CD4-positive, alpha-beta T cell treated with Interleukin-15 for 1 hour (primary cell): ENCODE results near the gene PTBP1.

Source experiments
- DNase-seq: peaks from one replicate; pipeline ENCODE4 v3.0.0-alpha.2; 2020

PTBP1 gene

DNA sequence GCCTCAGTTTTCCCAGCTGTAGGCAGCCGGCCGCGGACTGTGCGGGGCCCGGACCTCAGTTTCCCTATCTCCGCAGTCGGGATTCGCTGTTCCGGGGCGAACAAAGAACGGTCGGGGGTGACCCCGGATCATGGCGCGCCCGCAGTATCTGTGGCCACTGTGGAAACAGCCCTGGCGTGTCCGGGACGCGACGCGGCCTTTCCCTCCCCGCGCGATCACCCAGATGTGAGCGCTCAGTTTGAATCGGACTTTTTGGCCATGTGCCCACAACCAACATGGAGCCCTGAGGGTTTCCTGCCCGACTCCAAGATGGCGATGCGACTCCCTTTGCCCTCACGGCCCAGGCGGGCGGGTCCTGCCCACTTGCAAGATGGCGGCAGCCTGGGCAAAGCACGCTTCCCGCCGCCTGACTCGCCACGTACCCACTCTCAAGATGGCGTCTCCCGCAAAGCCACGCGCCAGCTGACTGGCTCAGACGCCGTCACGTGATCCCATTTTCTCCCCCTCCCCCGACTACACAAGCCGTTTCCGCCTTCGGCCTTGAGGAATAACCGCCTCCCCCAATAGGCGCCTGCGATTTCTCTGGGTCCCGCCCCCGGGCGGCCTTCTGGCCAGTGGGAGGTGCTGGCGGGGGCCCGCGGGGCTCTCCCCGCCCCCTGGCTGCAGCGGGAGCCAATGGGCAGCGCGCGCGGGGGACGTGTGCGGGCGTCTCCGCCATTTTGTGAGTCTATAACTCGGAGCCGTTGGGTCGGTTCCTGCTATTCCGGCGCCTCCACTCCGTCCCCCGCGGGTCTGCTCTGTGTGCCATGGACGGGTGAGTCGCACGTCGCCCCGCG, at the start of gene PTBP1:
Gene PTBP1, plus strand, starts transcription at position 761 of the 836 bp plus-strand sequence. Its CDS starts 46 bp downstream, at position 807.
- DNase-seq = peak; percentile 100

- no peak for DNase-seq
These were observed 49.0 kb upstream of the PTBP1 start for GRCh38 chr19:748274-748598.

DNA sequence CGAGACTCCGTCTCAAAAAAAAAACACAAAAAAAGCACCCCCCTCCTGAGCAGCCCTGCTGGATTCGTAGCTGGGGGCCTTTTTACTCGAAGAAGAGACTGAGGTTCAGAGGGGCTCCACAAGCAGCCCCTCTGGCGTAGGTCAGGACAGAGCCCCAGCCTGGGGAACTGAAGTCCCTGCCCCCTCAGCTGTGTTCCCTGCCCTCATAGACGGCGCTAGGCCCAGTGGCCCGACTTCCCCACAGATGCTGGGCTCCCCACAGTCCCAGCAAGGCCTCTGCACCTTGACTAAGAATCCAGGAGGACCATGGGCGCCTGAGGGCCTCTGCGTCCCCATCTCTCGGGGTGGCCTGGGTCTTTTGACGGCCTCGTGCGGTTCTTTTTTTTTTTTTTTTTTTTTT, 47.4 kb upstream of the PTBP1 start:
- no peak for DNase-seq

- DNase-seq = no peak
These were observed 46.4 kb upstream of the PTBP1 start, which contains the start of gene MISP for GRCh38 chr19:750640-751423. TSS of gene MISP (plus strand) at chr19:751112. CDS start at chr19:756947, 5,835 bp downstream.

GRCh38 chr19:751501-752341, 45.5 kb upstream of the PTBP1 start:
- no peak for DNase-seq

DNA sequence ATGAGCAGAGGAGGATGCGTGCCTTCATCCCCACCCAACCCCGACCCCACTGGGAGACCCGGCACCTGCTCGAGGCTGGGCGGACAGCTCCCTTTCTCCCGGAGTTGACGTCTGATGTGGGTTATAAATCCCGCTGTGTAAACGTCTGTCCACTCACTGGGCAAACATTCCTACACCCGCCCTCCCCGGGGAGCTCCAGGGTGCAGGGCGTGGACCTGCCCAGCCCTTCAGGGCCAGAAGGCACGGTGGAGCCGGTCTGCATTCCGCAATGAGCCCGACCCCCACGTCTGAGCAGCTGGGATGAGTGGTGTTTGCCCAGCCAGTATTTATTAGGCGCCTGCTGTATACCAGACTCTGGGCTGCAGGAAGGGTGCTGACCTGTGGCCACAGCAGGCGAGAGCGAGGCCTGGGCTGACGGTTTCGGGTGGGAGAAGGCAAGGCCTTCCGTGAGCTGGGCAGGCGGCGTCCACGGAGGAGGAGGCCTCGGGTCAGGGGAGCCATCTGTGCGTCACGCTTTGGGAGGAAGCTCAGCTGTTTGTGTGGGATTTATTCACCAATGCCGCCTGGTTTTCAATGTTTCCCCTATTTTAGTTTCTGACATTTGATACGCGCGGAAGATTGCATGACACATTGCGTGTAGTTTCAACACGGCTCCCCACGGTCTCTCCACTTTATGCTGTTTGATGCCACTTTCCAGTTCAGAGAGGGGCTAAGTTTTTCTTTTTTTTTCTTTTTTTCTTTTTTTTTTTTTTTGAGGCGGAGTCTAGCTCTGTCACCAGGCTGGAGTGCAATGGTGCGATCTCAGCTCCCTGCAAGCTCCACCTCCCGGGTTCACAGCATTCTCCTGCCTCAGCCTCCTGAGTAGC, 44.4 kb upstream of the PTBP1 start:
- peak; percentile 47 for DNase-seq

- no peak for DNase-seq
These were observed 42.7 kb upstream of the PTBP1 start for GRCh38 chr19:754530-754929.

GRCh38 chr19:755063-755462, 42.2 kb upstream of the PTBP1 start:
- no peak for DNase-seq

DNA sequence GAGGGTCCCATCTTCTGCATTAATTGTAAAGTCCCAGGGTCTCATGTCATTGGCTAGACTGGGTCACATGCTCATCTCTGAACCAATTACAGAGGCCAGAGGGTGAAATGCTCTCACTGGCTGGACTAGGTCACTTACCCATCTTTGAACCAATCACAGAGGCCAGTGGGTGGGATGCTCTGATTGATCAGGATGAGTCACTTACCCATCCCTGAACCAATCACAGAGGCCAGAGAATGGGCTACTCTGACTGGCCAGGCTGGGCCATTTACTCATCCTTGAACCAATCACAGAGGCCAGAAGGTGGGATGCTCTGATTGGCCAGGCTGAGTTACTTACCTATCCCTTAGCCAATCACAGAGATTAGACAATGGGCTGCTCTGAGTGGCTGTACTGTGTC, 41.0 kb upstream of the PTBP1 start:
- DNase-seq = no peak

DNA sequence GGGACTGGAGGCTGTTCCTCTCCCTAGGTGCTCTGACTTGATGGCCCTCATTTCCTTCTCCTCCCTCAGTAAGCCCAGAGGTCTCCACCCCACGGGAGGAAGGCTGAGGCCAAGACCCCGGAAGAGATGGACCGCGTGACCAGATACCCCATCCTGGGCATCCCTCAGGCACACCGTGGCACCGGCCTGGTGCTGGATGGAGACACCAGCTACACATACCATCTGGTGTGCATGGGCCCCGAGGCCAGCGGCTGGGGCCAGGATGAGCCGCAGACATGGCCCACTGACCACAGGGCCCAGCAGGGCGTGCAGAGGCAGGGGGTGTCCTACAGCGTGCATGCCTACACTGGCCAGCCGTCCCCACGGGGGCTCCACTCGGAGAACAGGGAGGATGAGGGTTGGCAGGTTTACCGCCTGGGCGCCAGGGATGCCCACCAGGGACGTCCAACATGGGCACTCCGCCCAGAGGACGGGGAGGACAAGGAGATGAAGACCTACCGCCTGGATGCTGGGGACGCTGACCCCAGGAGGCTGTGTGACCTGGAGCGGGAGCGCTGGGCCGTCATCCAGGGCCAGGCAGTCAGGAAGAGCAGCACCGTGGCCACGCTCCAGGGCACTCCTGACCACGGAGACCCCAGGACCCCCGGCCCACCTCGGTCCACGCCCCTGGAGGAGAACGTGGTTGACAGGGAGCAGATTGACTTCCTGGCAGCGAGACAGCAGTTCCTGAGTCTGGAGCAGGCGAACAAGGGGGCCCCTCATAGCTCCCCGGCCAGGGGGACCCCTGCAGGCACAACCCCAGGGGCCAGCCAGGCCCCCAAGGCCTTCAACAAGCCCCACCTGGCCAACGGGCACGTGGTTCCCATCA, 40.2 kb upstream of the PTBP1 start:
- DNase-seq = no peak

DNA sequence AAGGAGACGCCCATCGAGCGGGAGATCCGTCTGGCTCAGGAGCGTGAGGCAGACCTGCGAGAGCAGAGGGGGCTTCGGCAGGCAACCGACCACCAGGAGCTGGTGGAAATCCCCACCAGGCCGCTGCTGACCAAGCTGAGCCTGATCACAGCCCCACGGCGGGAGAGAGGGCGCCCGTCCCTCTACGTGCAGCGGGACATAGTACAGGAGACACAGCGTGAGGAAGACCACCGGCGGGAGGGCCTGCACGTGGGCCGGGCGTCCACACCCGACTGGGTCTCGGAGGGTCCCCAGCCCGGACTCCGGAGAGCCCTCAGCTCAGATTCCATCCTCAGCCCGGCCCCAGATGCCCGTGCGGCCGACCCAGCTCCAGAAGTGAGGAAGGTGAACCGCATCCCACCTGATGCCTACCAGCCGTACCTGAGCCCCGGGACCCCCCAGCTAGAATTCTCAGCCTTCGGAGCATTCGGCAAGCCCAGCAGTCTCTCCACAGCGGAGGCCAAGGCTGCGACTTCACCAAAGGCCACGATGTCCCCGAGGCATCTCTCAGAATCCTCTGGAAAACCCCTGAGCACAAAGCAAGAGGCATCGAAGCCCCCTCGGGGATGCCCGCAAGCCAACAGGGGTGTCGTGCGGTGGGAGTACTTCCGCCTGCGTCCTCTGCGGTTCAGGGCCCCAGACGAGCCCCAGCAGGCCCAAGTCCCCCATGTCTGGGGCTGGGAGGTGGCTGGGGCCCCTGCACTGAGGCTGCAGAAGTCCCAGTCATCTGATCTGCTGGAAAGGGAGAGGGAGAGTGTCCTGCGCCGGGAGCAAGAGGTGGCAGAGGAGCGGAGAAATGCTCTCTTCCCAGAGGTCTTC, 39.2 kb upstream of the PTBP1 start:
- DNase-seq = no peak

- DNase-seq = no peak
These were observed 34.1 kb upstream of the PTBP1 start for GRCh38 chr19:763181-763580.

- no peak for DNase-seq
These were observed 33.4 kb upstream of the PTBP1 start for GRCh38 chr19:763869-764268.

DNA sequence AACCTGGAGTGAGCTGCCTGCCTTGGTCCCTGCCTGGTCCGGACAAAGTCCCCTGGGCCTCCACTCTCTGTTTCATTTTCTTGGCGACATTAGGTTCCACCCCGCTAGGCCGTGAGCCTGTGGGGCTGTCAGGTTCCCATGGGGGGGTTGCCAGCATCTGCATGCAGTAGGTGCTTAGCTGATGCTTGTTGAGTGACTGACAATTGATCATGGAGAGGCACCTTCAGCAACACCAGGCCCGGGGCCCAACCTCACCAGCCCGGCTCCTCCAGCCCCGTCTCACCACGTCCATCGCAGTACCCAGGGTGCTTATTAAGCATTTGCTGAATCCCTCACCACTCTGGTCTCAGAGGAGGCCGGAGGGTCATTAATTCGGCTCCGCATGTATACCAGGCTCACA, 33.0 kb upstream of the PTBP1 start:
- DNase-seq = no peak

DNA sequence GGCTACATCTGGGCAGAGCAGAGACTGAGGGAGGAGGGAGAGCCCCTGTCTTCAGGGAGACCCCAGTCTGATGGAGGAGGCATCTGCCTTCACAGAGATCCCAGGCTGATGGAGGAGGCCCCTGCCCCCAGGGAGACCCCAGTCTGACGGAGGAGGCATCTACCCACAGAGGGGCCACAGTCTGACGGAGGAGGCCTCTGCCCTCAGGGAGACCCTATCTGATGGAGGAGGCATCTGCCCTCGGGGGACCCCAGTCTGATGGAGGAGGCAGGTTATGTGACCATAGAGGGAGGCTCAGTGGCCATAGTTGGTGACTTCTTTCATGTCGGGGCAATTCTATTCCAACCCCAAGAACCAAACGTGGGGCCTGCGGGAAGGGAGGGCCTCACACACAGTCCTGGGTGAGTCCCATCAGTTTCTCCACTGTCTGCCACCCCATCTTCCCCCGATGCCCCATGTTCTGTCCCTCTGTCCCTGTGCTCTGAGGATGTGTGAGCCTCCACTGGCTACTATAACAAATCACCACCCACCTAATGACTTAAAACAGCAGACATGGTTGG, 32.0 kb upstream of the PTBP1 start:
- no peak for DNase-seq

DNA sequence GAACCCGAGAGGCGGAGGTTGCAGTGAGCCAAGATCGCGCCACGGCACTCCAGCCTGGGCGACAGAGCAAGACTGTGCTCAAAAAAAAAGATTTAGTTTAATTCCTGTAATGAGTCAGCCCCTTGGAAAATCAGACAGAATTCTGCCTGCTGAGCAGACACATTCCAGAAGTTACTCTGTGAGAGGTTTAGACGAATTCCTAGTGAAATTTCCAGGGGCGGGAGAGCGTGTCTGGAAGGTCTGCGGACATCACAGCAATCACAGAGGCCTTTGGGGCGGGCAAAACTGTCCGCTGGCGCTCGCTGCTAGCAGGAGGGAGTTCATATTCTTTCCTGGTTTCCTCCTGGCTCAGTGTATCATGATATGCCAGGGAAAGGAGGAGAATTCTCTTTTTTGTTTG, 28.8 kb upstream of the PTBP1 start:
- no peak for DNase-seq

DNA sequence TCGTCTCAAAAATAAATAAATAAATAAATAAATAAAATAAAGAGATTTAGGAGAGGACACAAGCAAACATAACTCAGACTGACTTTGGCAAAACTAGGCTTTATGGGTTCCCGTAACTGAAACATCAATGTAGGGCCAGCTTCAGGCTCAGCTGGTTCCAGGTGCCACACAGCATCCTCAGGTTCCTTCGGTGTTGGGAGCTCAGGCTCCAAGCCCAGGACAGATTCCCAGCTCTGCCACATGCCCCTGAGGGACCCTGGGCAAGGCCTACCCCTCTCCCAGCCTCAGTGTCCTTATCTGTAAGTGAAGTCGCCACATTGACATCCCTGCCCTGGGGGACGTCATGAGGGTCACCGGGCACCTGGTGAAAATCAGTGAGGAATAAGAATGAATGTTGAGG, 27.6 kb upstream of the PTBP1 start:
- no peak for DNase-seq

- peak; percentile 34 for DNase-seq
These were observed 25.9 kb upstream of the PTBP1 start for GRCh38 chr19:771332-771785.

- DNase-seq = no peak
These were observed 25.2 kb upstream of the PTBP1 start for GRCh38 chr19:772063-772462.
